AG04450 (cell line): ENCODE measurements around the gene SH3TC1. TPM values are rescaled to one million over a fixed set of nuclear protein-coding genes. Genes with fewer than 3 reads are reported as not detected.

ENCODE experiments used
- CTCF ChIA-PET: fragments of 300-600, 350-600 bp; formaldehyde crosslinking; extraction: SDS; loops from one replicate; lab custom pipeline; 2022; ENCODE audit warnings: antibody characterized with exemption, inconsistent platforms; lab: Charles Lee
- POLR2A ChIA-PET: fragments of 350-600 bp; formaldehyde crosslinking; extraction: SDS; loops from one replicate; lab custom pipeline; 2021; ENCODE audit warnings: antibody characterized with exemption, inconsistent platforms; lab: Yijun Ruan, JAX
- DNase-seq: peaks from one replicate; pipeline ENCODE4 v3.0.0-alpha.2; 2011; ENCODE audit warnings: low read depth, low spot score
- H3K27ac ChIP-seq: one replicate; pipeline ENCODE4 v1.5.1; 2012; ENCODE audit warnings: low read depth, low read length, control low read depth
- H3K27me3 ChIP-seq: one replicate; pipeline ENCODE4 v1.6.0; 2012; ENCODE audit warnings: low read length; ENCODE audit not compliant: control insufficient read depth, insufficient read depth
- H3K4me3 ChIP-seq: 2 replicates; pipeline ENCODE4 v1.5.1; 2011; ENCODE audit warnings: mild to moderate bottlenecking, low read depth, low read length, control low read depth
- H3K9me3 ChIP-seq: 2 replicates; pipeline ENCODE4 v1.5.1; 2012; ENCODE audit warnings: low read length; ENCODE audit not compliant: control insufficient read depth, insufficient read depth
- polyA plus RNA-seq: library from polyadenylated mRNA; depleted of rRNA; stranded (reverse); fragments of >200 nt; gene quantifications from 2 replicates; pipeline ENCODE4 v1.2.3, GENCODE V29; 2011
- TF ChIP-seq, protein P1 (sequence below): IDR thresholded peaks from 2 replicates; pipeline ENCODE4 v1.5.1; 2011; ENCODE audit warnings: low read depth, low read length, control low read depth, inconsistent platforms

The SH3TC1 gene
- polyA plus RNA-seq, 1 experiment = 0.98 TPM

DNA sequence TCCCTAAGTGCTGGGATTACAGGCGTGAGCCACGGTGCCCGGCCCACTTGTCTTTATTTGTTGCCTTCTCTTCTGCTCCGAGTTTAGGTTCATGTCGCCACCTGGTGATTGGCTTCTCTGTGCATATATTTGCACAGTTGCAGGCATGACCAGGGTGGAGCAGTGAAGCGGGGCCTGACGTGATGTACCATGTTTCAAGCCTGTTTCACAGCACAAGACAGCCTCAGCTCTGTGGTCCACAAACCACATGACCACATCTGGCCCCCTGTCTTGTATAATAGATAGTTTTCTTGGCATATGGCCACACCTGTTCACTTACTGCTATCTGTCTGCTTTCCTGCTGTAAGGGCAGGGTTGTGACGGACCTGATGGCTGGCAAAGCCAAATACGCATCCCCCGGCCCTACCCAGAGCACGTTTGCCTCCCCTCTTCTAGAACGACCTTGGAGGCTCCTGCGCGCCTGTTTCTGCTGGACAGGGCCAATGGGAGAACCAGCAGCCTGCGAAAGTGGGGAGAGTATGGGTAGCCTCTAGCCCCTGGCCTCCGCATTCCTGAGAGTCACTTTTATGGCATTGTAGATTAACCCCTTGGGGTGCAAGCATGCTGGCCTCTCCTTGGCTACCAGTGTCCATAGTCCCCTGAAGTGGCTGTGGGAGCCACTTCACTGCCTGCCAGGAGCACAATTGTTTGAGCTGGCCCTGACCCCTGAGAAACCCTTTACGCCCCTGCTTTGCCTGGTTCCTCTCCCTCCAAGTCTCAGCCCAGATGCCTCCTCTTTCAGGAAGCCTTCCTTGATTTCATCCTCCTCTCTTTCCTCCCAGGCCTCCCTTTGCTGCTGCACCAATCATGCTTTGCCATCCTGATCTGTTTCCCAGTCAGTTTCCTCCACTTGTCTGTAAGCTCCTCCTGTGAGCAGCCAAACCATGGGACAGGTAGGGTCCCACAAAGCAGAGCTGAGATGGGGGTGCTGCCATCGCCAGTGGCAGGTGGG, 6.0 kb upstream of the SH3TC1 start:
- DNase-seq = no peak
- CTCF ChIA-PET = interaction anchor here (0.5 to 1.7 kb wide), 3 partner anchors 16 to 1015 kb away, joined by 4 to 9 read pairs (median 9); no protein-coding TSS in a partner anchor
- peaks cover 20% of the 10 kb centered on the region for H3K27me3 ChIP-seq
- no peak overlapping the region for H3K4me3 ChIP-seq
- POLR2A ChIA-PET = no interaction called here
- TF ChIP-seq, protein P1, sequence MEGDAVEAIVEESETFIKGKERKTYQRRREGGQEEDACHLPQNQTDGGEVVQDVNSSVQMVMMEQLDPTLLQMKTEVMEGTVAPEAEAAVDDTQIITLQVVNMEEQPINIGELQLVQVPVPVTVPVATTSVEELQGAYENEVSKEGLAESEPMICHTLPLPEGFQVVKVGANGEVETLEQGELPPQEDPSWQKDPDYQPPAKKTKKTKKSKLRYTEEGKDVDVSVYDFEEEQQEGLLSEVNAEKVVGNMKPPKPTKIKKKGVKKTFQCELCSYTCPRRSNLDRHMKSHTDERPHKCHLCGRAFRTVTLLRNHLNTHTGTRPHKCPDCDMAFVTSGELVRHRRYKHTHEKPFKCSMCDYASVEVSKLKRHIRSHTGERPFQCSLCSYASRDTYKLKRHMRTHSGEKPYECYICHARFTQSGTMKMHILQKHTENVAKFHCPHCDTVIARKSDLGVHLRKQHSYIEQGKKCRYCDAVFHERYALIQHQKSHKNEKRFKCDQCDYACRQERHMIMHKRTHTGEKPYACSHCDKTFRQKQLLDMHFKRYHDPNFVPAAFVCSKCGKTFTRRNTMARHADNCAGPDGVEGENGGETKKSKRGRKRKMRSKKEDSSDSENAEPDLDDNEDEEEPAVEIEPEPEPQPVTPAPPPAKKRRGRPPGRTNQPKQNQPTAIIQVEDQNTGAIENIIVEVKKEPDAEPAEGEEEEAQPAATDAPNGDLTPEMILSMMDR = no peak; the same call in 1 of the 2 replicates
- H3K9me3 ChIP-seq = no peaks in the 10 kb centered on the region; the same call in 1 of the 2 replicates
- H3K27ac ChIP-seq = no peak overlapping the region

DNA sequence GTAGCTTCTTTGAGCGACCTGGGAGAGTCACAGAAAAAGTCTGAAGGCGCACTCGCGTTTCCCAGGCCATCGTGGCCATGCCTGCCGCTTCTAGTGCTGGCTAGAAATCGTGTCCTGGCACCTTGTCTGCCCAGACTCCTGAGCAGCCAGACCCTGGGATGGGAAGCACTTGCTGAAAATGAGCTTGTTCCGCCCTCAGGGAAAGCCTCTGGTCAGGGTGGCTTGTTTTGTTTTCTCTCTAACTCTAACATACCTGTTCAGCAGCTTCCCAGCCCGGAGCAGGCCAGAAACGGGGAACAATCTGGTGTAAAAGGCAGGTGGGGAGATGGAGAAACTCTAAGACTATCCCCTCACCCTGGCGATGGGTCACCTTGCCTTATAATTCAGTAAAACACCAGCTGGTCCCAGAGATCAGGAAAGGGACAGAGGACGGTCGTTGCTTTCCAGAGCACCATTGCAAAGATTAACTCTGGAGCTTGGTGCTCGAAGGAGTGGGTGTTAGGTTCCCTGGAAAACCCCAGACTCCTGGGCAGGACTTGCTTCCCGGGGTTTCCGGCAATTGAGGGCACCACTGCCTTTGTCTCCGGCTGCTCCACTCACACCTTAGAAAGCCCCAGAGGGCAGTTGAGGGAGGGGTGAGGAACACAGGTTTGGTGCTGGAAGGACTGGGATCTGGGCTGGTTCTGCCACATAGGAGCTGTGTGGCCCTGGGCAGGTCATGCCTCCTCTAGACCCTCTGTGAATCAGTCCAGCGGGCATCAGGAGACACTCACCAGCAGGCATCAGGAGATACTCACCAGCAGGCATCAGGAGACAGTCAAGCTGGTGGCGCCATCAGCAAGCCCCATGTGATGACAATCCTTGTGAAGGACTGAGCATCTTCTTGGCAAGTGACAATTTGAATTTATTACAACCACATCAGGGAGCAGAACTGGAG, 4.5 kb upstream of the SH3TC1 start:
- ChIA-PET CTCF (interaction anchor here (1.7 kb wide), 1 partner anchor 18 kb away, joined by 9 read pairs; no protein-coding TSS in a partner anchor), POLR2A (no interaction called here)
- Histone ChIP-seq H3K9me3 (no peaks in the 10 kb centered on the region; the same call in 1 of the 2 replicates), H3K27me3 (peaks cover 20% of the 10 kb centered on the region), H3K27ac (no peak overlapping the region), H3K4me3 (no peak overlapping the region)
- DNase-seq = no peak
- TF ChIP-seq, protein P1 = no peak

DNA sequence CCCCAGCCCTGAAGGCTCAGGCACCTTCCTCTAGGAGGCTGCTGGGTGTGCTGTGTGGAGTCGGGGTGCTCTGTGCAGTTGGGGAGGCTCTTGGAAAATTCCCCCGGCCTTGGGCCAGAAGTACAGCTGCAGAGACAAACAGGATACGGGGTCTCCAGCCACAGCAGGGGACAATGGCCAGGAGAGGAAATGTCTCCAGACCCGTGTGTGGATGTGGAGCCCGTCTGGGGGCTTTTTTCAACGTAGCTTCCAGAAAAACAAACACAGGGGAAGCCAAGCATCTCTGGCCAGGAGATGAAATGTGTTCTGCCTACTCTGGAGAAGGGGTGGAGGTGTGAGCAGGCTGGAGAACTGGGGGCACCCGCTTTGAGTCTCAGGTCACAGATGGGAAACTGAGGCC, 3.7 kb upstream of the SH3TC1 start:
- no peak overlapping the region for H3K4me3 ChIP-seq
- POLR2A ChIA-PET = no interaction called here
- peaks cover 5% of the 10 kb centered on the region; the same call in 1 of the 2 replicates for H3K9me3 ChIP-seq
- CTCF ChIA-PET = no interaction called here
- DNase-seq = no peak
- no peak overlapping the region for H3K27ac ChIP-seq
- TF ChIP-seq, protein P1 = no peak
- H3K27me3 ChIP-seq = peaks cover 20% of the 10 kb centered on the region

DNA sequence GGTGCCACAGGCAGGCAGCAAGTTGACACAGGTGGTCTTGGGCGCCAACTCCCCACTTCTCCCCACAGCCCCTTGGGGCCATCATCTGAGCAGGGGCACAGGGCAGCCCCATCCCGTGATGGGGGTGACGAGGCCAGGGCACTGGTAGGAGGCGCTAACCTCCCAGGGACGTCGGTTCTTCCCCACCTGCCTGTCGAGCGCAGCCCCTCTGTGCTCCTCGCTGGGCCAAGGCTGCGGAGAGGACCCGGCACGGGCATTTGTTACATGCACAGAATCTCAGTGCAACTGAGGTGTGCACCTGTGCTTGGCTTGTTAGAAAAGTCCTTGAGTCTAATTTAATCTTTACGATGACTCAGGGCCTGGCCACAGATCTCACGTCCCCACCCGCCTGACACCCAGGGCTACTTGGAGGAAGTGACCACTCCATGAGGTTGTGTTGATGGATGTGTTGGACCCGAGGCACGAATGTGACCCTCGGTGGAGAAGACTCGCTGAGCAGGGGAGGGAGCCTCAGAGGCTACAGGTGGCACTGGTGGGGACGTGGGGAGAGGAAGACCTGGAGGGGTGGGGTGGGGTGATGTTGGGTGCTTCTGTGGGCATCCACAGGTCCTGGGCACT, 3.1 kb upstream of the SH3TC1 start:
- H3K4me3 ChIP-seq = no peak overlapping the region
- DNase-seq = no peak
- no peak overlapping the region for H3K27ac ChIP-seq
- POLR2A ChIA-PET = no interaction called here
- CTCF ChIA-PET = interaction anchor here (0.6 kb wide), 1 partner anchor 71 kb away, joined by 3 read pairs; no protein-coding TSS in a partner anchor
- peaks cover 20% of the 10 kb centered on the region for H3K27me3 ChIP-seq
- peaks cover 5% of the 10 kb centered on the region; the same call in 1 of the 2 replicates for H3K9me3 ChIP-seq
- TF ChIP-seq, protein P1 = no peak
